Loucy (cell line): ENCODE data around the gene TMEM203.

Experiments used
- H2AFZ ChIP-seq: fragments of 200-600 bp; sonication (generic); 2 replicates; pipeline ENCODE4 v1.6.0; 2016; ENCODE audit warnings: antibody characterized with exemption, mild to moderate bottlenecking, low read length, moderate library complexity
- H3F3A ChIP-seq: fragments of 200-600 bp; 2 replicates; pipeline ENCODE4 v1.6.0; 2016; ENCODE audit warnings: antibody characterized with exemption, low read depth, mild to moderate bottlenecking
- H3K27me3 ChIP-seq: fragments of 200-600 bp; sonication (generic); 2 replicates; pipeline ENCODE4 v1.6.1; 2014; ENCODE audit warnings: low read length, mild to moderate bottlenecking; ENCODE audit not compliant: insufficient read depth, poor library complexity, severe bottlenecking
- H3K36me3 ChIP-seq: fragments of 200-600 bp; sonication (generic); 2 replicates; pipeline ENCODE4 v1.6.1; 2016; ENCODE audit warnings: low read length; ENCODE audit not compliant: insufficient read depth
- H3K4me1 ChIP-seq: fragments of 200-600 bp; sonication (generic); 2 replicates; pipeline ENCODE4 v1.5.1; 2014; ENCODE audit warnings: low read length, mild to moderate bottlenecking; ENCODE audit not compliant: insufficient read depth, poor library complexity, severe bottlenecking
- H3K4me2 ChIP-seq: fragments of 200-600 bp; sonication (generic); 2 replicates; pipeline ENCODE4 v1.6.0; 2014; ENCODE audit warnings: antibody characterized with exemption, low read length, low read depth, mild to moderate bottlenecking; ENCODE audit not compliant: poor library complexity, severe bottlenecking
- H3K4me3 ChIP-seq: fragments of 200-600 bp; sonication (generic); 2 replicates; pipeline ENCODE4 v1.5.1; 2014; ENCODE audit warnings: low read length, mild to moderate bottlenecking, mixed read lengths; ENCODE audit not compliant: poor library complexity, severe bottlenecking
- H3K79me2 ChIP-seq: fragments of 200-600 bp; sonication (generic); 2 replicates; pipeline ENCODE4 v1.6.1; 2014; ENCODE audit warnings: low read length; ENCODE audit not compliant: insufficient read depth
- H3K9ac ChIP-seq: fragments of 200-600 bp; sonication (generic); 2 replicates; pipeline ENCODE4 v1.6.0; 2014; ENCODE audit warnings: mild to moderate bottlenecking, low read depth, low read length, moderate library complexity; ENCODE audit not compliant: poor library complexity, severe bottlenecking
- H3K9me2 ChIP-seq: fragments of 200-600 bp; sonication (generic); replicated peaks from 2 replicates; pipeline ENCODE4 v1.6.1; 2016; ENCODE audit warnings: low read depth, low read length, mixed read lengths
- H3K9me3 ChIP-seq: fragments of 200-600 bp; sonication (generic); 2 replicates; pipeline ENCODE4 v1.6.1; 2014; ENCODE audit warnings: mild to moderate bottlenecking, antibody characterized with exemption, low read length, low read depth; ENCODE audit not compliant: insufficient read depth
- H4K20me1 ChIP-seq: fragments of 200-600 bp; sonication (generic); 2 replicates; pipeline ENCODE4 v1.6.0; 2014; ENCODE audit warnings: antibody characterized with exemption, low read length, mild to moderate bottlenecking; ENCODE audit not compliant: insufficient read depth, poor library complexity, severe bottlenecking
- EZH2phosphoT487 ChIP-seq: fragments of 200-600 bp; IDR thresholded peaks from 2 replicates; pipeline ENCODE4 v1.6.1; 2018; ENCODE audit warnings: antibody characterized with exemption, mild to moderate bottlenecking, moderate library complexity, borderline replicate concordance
- TF ChIP-seq, protein P1 (sequence below): fragments of 200-600 bp; sonication (generic); conservative IDR thresholded peaks from 2 replicates; pipeline ENCODE4 v1.5.1; 2014; ENCODE audit warnings: mild to moderate bottlenecking, antibody characterized with exemption, low read length

TMEM203 gene

GRCh38 chr9:137233143-137233980 is 27.9 kb upstream of the TMEM203 start:
- H3K4me2 ChIP-seq: no peak overlapping the region
- H3K9me2 ChIP-seq: no peaks in the 10 kb centered on the region
- no peaks in the 10 kb centered on the region for H3K36me3 ChIP-seq
- no peak overlapping the region for H3K9ac ChIP-seq
- TF ChIP-seq EZH2phosphoT487: no peak
- TF ChIP-seq, protein P1, sequence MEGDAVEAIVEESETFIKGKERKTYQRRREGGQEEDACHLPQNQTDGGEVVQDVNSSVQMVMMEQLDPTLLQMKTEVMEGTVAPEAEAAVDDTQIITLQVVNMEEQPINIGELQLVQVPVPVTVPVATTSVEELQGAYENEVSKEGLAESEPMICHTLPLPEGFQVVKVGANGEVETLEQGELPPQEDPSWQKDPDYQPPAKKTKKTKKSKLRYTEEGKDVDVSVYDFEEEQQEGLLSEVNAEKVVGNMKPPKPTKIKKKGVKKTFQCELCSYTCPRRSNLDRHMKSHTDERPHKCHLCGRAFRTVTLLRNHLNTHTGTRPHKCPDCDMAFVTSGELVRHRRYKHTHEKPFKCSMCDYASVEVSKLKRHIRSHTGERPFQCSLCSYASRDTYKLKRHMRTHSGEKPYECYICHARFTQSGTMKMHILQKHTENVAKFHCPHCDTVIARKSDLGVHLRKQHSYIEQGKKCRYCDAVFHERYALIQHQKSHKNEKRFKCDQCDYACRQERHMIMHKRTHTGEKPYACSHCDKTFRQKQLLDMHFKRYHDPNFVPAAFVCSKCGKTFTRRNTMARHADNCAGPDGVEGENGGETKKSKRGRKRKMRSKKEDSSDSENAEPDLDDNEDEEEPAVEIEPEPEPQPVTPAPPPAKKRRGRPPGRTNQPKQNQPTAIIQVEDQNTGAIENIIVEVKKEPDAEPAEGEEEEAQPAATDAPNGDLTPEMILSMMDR: no peak
- H3K4me1 ChIP-seq: peaks cover 18% of the 10 kb centered on the region
- no peaks in the 10 kb centered on the region for H3F3A ChIP-seq
- no peak overlapping the region for H3K4me3 ChIP-seq
- H3K79me2 ChIP-seq: peaks cover 9% of the 10 kb centered on the region; the same call in 1 of the 2 replicates
- H3K9me3 ChIP-seq: no peaks in the 10 kb centered on the region
- H4K20me1 ChIP-seq: no peaks in the 10 kb centered on the region
- no peaks in the 10 kb centered on the region for H3K27me3 ChIP-seq
- H2AFZ ChIP-seq: no peak overlapping the region

DNA sequence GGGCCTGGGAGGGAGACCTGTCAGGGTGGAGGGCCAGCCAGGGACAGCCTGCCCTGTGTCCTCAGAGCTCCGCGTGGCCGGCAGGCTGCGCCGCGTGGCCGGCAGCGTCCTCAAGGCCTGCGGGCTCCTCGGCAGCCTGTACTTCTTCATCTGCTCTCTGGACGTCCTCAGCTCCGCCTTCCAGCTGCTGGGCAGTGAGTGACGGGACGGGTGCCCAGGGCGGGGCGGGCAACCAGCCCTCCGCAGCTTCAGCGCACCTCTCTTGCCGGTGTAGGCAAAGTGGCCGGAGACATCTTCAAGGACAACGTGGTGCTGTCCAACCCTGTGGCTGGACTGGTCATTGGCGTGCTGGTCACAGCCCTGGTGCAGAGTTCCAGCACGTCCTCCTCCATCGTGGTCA is 27.1 kb upstream of the TMEM203 start:
- peaks cover 2% of the 10 kb centered on the region; the same call in 1 of the 2 replicates for H3K79me2 ChIP-seq
- H3K36me3 ChIP-seq: no peaks in the 10 kb centered on the region
- no peaks in the 10 kb centered on the region for H3K9me3 ChIP-seq
- H4K20me1 ChIP-seq: no peaks in the 10 kb centered on the region
- no peaks in the 10 kb centered on the region for H3K27me3 ChIP-seq
- H3K4me3 ChIP-seq: no peak overlapping the region
- TF ChIP-seq, protein P1: no peak
- TF ChIP-seq EZH2phosphoT487: no peak
- no peak overlapping the region for H2AFZ ChIP-seq
- H3K9me2 ChIP-seq: no peaks in the 10 kb centered on the region
- H3K4me1 ChIP-seq: peaks cover 10% of the 10 kb centered on the region
- no peak overlapping the region for H3K4me2 ChIP-seq
- no peaks in the 10 kb centered on the region for H3F3A ChIP-seq
- no peak overlapping the region for H3K9ac ChIP-seq

- no peaks in the 10 kb centered on the region for H3F3A ChIP-seq
- no peaks in the 10 kb centered on the region for H3K9me2 ChIP-seq
- no peak overlapping the region for H3K4me3 ChIP-seq
- H3K79me2 ChIP-seq: no peaks in the 10 kb centered on the region
- no peak overlapping the region for H3K9ac ChIP-seq
- no peak overlapping the region for H3K4me2 ChIP-seq
- H3K9me3 ChIP-seq: no peaks in the 10 kb centered on the region
- no peak overlapping the region for H2AFZ ChIP-seq
- no peaks in the 10 kb centered on the region for H3K27me3 ChIP-seq
- no peaks in the 10 kb centered on the region for H4K20me1 ChIP-seq
- H3K36me3 ChIP-seq: no peaks in the 10 kb centered on the region
- TF ChIP-seq EZH2phosphoT487: no peak
- TF ChIP-seq, protein P1: no peak
- H3K4me1 ChIP-seq: peaks cover 6% of the 10 kb centered on the region
Measured at GRCh38 chr9:137232101-137232500, 26.7 kb upstream of the TMEM203 start.
